GM19099 (cell line): Measurements from ENCODE around the gene CEACAM21.

Source experiments
- POLR2A ChIP-seq: IDR thresholded peaks from 3 replicates; pipeline ENCODE4 v1.6.1; 2011; ENCODE audit warnings: low read depth; ENCODE audit not compliant: insufficient read length; ENCODE audit errors: extremely low read depth

CEACAM21 gene

DNA sequence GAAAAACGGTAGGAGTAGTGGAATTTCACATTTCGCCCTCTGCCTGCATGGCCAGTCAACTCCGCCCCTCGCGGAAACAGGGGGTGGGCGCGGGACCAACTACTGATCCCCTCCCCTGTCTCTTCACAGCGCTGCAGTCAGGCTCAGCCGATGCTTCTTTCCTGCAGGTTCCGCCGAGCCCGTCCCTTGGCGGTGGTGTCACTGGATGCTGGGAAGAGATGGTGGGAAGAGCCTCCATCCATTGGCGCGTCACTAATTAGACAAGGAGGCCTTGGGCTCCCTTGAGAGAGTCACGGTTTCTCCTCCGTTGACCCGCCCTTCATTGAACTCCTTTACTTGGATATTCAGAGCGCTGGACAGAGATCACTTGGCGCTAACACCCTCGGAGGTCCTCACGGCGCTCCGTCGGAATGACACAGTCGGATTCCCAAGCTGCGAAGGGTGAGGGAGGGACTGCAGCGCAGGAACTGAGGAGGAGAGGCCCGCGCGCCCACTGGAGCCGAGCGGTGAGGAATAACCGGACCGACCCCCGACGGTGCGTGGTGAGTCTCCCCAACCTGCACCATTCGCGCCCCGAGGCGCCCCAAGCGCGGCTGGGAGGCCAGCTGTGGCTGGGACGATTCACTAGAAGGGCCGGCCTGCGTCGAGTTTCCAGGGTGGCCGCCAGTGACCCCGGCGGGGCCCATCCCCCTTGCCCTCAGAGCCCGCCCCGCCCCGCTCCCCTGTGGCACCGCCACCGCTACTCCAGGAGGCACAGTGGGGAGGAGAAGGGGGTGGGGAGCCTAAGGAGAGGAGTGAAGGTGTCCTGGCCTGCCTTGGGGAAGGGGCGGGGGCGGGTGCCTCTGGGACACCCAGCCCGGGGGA is 11.2 kb upstream of the CEACAM21 start:
- TF ChIP-seq POLR2A, result no peak

DNA sequence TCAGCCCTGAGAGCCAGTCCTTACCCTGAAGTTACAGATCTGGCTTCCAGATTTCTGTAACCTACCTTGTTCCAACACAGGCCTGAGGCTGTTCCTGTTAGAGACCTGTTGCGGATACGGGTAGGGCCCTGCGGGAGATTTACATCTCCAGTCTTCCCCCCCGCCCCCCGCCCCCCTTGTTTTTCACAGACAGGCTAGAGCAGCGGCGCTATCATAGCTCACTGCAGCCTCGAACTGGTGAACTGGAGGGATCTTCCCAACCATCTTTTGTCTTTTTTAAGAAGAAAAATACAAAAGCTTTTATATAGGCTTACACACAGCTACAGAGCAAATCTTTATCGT is 10.6 kb upstream of the CEACAM21 start:
- no peak for TF ChIP-seq POLR2A

GRCh38 chr19:41566001-41566400 is 10.0 kb upstream of the CEACAM21 start:
- no peak for TF ChIP-seq POLR2A

- no peak for TF ChIP-seq POLR2A
Observed at GRCh38 chr19:41569481-41570150, 6.3 kb upstream of the CEACAM21 start.

DNA sequence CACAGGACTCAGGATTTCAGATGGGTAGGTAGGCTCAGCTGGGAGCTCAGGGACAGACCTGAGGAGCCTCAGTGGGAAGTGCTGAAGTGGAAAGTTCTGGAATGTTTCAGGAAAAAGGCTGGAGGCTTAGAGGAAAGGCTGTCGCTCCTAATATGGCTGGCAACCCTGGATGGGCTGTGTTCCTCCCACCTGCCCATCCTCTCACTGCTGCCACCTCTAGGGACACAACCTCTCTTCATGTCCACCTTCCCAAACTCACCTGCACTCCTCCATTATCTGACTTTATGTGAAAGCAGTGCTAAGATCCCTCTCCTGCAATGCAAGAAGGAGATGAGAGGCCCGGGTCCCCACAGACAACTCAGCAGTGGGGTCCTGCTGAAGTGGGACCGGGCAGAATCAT is 5.8 kb upstream of the CEACAM21 start:
- no peak for TF ChIP-seq POLR2A

DNA sequence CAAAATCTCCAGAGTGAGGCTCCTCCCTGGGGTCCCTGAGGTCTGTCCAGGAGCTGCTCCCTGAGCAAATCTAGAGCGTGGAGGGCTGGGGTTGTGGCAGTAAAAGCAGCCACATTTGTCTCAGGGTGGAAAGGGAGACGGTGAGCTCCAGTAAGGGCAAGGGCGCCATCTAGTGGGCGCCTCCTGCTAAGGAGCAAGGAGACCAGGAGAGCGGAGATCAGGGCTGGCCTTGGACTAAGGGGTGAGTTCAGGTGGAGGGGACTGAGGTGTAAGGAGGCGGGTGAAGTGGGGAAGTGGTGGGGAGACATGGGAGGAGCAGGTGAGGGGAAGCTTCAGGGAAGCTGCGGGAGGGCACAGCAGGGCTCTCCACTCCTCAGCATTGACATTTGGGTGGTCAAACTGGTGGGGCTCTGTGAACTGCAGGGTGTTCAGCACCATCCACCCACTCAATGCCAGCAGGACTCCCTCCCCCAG is 5.3 kb upstream of the CEACAM21 start:
- TF ChIP-seq POLR2A, result no peak

GRCh38 chr19:41577144-41577830 is 1.3 kb downstream of the CEACAM21 start:
- no peak for TF ChIP-seq POLR2A

GRCh38 chr19:41577833-41578232 is 1.9 kb downstream of the CEACAM21 start:
- no peak for TF ChIP-seq POLR2A

GRCh38 chr19:41578886-41579285 is 2.9 kb downstream of the CEACAM21 start:
- TF ChIP-seq POLR2A, result no peak

- no peak for TF ChIP-seq POLR2A
Observed at GRCh38 chr19:41584260-41584810, 8.4 kb downstream of the CEACAM21 start.

- no peak for TF ChIP-seq POLR2A
Observed at GRCh38 chr19:41584931-41585330, 9.0 kb downstream of the CEACAM21 start.

- TF ChIP-seq POLR2A, result no peak
Observed at GRCh38 chr19:41586064-41586463, 10.1 kb downstream of the CEACAM21 start.

DNA sequence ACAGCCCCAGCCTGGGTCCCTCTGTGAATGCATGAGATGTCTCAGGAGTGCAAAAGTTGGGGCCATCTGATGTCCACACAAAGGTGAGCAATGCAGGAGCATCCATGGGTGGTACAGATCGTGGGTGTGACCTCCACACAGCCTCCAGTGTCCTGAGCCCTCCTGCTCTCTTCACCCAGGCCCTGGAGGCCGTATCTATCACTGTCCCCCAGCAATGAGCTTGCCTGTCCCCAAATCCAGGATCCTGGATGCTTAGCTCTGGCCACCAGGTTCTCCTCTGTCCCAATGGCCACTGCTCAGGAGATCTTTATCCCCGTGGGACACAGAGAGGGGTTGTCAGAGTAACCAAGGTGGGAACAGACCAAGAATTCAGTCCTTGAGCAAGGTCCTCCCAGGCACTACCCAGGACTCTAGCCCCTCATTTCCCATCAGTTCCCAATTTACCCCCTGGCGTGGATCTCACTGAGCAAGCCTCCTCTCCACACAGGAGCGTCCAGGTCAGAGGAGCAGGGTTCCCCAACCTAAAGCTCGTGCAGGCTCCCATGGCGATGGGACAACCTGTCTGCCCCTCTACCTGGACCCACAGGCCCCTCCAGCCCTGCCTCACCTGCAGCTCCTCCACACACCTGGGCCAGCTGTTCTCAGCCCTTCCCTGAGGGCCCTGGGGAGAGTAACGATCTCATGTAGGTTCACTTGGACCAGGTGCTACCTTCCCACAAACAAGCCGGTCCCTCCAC is 11.3 kb downstream of the CEACAM21 start:
- TF ChIP-seq POLR2A, result no peak

DNA sequence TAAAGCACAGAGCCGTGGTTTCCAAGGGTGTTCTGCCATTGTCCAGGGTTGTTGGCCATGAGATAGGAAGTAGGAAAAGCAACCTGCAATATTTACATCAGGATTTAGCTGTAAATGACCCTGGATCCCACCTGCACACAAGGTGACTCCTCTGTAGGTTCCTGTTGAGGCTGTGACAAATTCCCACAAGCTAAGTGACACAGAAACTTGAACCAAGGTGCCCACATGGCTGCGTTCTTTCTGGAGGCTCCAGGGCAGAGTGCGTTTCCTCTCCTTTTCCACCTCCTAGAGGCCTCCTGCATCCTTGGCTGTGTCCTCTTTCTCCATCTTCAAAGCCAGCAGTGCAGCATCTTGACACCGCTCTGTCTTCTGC is 11.9 kb downstream of the CEACAM21 start:
- TF ChIP-seq POLR2A, result no peak
